Fibroblast of skin of right quadriceps (primary cell): ENCODE measurements around the gene SLC25A30.
"Not testable (repeated sequence)": the region's sequence is repeated elsewhere in the genome, so short reads cannot be mapped to it uniquely, and the experiment has no call there.

Experiments
- DNase-seq: peaks from one replicate; pipeline ENCODE4 v3.0.0-alpha.2; 2013

The SLC25A30 gene

DNA sequence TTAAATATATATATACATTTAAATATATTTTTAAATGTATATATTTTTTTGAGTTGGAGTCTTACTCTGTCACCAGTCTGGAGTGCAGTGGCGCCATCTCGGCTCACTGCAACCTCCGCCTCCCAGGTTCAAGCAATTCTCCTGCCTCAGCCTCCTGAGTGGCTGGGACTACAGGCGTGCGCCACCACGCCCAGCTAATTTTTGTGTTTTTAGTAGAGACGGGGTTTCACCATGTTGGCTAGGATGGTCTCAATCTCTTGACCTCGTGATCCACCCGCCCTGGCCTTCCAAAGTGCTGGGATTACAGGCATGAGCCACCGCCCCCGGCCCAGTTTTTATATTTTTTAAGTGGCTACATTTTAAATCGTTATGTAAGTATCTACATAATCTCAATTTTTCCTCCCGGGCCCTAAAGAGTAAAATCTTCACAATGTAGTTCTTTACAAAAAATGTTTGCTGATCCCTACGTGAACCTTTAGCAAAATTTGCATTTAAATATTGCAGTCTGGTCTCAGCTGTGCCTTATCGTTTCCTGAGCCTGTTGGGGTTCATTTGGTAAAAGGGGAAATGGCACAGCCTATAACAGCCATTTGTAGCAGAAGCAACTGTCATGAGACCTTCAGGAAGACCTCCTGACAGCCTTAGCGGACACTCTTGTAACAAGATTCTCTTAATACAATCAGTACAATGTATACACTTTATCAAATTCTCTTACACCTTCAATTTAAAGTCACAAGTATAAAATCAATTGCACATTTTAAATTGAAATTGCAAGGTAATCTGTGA is 8.1 kb upstream of the SLC25A30 start:
- not testable (repeated sequence) for DNase-seq

DNA sequence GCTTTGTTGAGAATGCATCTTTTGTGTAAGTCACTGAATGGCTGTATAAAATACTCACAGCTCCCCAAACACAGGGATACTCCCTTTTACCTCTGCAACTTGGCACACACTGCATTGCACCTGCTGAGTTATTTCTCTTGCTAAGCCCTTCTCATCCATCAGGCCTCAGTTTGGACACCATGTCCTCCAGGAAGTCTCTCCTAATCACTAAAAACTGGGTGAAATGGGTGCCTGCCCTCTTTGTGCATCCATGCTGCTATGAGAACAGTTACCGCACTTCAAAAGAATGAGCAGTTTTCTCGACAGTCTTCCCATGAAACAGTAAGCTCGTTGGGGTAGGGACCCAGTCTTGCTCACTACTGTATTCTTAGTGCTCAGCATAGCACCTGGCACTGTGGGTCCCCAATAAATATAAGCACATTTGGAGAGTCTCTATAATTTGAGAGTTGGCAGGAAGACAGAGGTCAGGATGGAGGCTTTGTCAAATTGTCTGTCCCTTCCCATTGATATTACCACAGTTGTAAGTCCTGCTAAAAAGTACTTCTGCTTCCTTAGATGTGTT is 4.6 kb upstream of the SLC25A30 start:
- DNase-seq = no peak

DNA sequence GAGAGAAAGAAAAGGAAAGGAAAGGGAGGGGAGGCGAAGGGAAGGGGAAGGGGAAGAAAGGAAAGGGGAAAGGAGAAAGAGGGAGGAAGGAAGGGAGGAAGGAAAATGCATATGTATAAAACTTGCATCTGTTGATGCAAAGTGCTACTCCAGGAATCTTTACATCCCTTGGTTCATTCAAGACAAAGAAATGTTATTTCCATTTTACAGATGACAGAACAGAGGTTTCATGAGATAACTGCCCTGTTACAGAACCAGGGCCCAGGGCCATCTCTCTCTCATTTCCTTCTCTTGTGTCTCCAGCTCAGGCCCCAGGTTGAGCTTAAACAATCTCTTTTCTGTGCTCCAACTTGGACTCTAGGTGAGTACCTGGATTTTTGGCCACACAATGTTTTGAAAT is 1.8 kb upstream of the SLC25A30 start:
- no peak for DNase-seq

GRCh38 chr13:45419389-45419788 is 1.2 kb upstream of the SLC25A30 start:
- DNase-seq = not testable (repeated sequence)

- DNase-seq = no peak
Observed at GRCh38 chr13:45416516-45417128, 1.6 kb downstream of the SLC25A30 start.

- DNase-seq = no peak
Observed at GRCh38 chr13:45415112-45415511, 3.1 kb downstream of the SLC25A30 start.

GRCh38 chr13:45413826-45414307 is 4.3 kb downstream of the SLC25A30 start:
- no peak for DNase-seq

DNA sequence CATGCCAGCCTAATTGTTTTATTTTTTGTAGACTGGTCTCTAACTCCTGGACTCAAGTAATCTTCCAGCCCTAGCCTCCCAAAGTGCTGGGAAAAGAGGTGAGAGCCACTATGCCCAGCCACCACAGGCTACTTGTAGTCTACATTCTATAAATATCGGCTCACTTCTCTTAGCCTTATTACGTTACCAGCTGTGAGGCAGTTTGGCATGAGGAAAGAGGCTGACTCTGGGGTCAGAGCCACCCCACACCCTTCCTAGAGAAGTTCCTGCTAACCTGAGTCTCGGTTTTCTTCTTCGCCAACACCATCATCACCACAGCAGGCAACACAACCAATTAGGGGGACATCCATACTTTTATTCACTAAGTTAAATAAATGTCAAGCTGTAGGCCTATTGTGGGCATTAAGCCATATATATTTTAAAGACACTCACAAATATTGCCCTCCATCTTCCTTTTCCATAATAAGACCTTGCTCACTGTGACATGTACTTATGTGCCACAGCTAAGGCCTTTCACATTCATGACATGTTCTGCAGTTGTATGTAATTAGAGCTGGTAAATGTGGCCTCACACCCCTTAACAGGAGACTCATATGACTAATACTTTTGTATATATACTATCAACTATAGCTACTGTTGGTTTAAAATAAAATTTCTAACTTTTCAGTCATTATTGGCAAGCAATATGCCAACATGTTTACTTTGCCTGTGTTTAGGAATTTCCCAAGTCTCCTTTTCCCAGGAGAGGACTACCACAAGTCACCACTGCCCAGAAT is 5.7 kb downstream of the SLC25A30 start:
- DNase-seq = peak; percentile 17

DNA sequence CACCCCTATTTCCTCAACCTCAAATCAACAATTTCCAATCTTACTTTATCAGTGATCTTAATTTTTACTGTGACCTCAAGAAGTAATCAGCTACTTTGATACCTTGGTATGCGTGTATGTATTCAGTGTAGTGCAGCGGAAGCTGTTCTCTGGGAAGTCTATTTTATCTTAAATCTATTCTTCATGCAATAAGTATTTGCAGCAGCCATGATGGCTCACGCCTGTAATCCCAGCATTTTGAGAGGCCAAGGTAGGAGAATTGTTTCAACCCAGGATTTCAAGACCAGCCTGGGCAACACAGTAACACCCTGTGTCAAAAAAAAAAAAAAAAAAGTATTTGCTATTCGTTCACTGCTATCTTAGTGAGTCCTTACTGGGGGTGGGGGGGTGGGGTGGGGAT is 6.5 kb downstream of the SLC25A30 start:
- no peak for DNase-seq

DNA sequence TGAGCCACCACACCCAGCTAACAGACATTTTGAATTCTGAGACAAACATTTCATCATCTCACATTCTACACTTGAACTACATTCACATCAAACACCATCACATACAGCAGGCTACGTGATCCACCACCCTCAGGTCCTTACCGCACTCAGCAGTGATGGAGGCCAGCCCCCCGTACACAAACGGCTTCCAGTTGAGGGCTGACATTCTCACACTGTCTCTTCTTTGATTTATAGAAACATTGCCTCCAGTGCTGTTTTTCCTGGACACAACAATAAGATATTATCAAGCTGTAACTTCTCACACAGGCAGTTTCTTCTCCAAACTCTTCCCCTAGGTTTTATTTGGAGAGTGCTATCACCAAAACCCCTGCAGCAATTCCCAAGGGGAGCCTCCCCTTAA is 7.0 kb downstream of the SLC25A30 start:
- no peak for DNase-seq

GRCh38 chr13:45410466-45410865 is 7.7 kb downstream of the SLC25A30 start:
- DNase-seq = no peak

- DNase-seq = no peak
Observed at GRCh38 chr13:45410001-45410400, 8.2 kb downstream of the SLC25A30 start.

DNA sequence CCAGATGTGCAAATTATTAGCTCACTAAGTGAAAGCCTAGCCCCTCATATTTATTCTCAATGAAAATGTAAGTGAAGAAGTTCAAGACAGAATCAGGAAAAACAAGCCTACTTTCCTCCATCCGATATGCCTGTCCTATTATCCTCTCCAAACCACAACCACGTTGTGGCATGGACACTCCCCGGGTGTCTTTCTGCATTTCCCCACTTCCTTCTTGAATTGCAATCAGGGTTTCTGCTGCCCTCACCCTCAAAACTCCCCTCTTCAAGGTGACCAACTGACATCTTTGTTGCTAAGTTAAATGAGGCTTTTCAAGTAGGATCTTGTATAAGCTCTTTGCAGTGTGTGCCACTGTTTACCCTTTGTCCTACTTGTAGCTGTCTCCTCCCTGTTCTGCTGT is 11.8 kb downstream of the SLC25A30 start:
- DNase-seq = no peak

DNA sequence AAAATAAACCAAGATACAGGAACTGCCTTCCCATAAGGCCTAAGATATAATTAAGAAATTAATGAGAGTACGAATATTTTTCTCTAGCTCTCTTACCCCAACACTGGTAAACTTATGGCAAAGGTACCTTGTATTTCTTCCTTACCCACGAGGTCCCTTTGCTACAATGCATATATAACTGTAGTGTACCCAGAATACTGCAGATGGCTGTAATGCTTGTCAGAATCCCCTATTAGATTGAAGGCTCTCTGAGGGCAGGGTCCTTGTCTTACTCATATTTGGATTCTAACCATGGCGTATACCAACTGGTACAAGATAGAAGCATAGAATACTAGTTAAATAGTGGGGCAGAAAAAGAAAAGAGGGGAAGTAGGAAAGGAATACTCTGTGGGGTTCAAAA is 15.1 kb downstream of the SLC25A30 start:
- no peak for DNase-seq

DNA sequence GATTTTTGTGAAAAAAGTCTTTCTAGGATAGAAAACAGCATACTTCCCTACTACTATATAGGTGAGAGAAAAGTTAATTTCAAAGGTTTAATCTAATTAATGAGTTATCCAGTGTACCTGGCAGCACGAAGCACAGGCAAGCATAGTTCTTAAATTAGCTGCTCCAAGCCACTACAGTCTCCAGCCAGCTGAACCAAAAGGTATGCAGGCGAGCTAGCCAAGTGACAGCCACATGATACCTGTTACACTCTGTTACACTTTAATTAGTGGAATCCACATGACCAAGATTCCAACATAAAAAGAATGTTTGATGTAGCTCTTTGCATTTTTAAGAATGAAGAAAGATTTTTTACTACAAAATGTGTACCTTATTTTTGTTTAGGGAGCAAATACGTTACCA is 15.5 kb downstream of the SLC25A30 start:
- DNase-seq = no peak

DNA sequence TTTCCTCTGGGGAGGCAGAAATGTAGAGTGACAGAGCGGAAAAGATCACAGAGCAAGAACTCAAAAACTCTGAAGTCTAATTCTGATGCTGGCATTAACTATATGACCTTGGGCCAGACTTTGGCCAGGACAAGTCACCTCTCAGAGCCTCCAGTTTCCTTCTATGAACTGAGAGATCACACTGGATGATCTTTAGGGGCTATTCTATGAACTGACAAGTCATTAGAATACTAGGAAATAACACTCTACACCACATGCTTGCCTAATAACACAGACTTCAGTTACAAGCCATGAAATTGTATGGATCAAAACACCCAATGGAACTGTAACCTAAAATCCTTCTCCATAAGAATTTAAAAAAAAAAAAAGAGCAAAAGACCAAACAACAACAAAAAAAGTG is 16.9 kb downstream of the SLC25A30 start:
- no peak for DNase-seq

DNA sequence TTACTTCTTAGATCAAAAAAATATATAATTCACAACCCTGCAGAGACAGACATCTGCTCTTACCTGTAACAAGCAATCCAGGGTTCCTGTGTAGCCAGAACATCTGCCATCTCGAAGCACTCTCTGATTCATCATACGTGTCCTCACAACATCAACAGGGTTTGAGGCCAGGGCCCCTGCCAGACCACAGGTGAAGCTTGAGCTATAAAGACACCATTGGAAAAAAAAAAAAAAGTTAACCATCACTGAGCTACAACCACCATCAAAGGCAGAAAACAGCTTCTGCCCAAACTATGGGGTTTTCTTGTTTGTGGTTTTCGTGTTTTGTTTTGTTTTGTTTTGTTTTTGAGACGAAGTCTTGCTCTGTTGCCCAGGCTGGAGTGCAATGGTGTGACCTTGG is 19.3 kb downstream of the SLC25A30 start:
- no peak for DNase-seq

DNA sequence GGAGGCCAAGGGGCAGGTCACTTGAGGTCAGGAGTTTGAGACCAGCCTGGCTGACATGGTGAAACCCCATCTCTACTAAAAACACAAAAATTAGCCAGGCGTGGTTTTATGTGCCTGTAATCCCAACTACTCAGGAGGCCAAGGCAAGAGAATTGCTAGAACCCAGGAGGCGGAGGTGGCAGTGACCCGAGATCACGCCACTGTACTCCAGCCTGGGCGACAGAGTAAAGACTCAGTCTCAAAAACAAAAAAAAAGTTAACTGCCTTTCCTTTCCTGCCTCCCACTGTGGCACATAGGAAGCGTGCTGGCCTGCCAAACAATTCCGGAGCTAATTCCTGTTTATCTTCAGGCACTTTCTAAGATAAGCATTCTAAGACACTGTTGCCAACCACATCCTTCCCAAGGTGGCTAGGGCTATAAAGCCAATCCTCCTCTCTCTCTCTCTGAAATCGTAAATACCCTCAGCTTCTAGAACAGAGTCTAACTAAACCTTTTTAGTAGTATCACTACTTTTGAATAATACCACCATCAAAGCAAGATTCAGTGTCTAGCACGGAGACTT is 21.6 kb downstream of the SLC25A30 start:
- no peak for DNase-seq

GRCh38 chr13:45393941-45394570 is 24.1 kb downstream of the SLC25A30 start:
- DNase-seq = peak; percentile 39

GRCh38 chr13:45392811-45393210 is 25.4 kb downstream of the SLC25A30 start:
- no peak for DNase-seq

DNA sequence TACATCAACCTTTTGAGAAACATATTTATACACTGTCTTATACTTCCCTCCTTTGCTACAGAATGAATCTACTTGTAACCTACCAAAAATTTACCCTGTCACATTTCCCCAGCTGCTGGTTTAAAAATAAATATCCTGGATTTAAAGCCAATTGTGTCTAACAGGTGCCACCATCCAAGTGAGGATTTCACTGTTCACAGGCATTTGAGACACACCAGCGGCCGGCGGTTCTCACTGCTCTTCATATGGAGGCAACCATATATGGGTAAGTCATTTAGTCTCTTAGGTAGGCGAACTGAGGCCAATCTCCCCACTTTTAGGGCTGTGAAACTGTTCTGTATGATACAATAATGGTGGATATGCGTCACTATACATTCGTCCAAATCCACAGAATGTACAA is 26.2 kb downstream of the SLC25A30 start:
- no peak for DNase-seq

GRCh38 chr13:45391128-45391527 is 27.0 kb downstream of the SLC25A30 start:
- DNase-seq = not testable (repeated sequence)

DNA sequence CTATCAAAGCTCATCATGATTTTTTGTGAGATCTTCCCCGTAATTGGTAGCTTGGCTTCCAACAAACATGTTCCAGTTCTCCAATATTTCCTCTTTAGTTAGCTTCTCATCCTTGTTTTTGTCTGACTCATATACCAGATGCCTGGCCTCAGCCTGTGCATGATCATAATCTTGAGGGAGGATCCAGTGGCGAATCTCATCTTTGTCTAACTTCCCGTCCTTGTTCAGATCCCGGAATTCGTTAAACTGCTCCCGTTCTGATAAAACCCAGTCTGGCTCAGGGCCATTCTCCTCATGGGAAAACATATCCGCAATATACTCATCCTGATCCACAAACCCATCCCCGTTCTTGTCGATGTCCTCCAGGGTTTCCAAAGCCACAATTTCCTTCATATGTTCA is 27.8 kb downstream of the SLC25A30 start:
- DNase-seq = not testable (repeated sequence)
